H1 (cell line): ENCODE data around the gene POLR2I. TPM values are rescaled to one million over a fixed set of nuclear protein-coding genes. Genes with fewer than 3 reads are reported as not detected.

Experiments
- CTCF ChIA-PET: fragments of 300-600 bp; sonication (Branson Sonifier 250); formaldehyde crosslinking; loops from one replicate; lab custom pipeline; 2021; ENCODE audit not compliant: partially characterized antibody; lab: Charles Lee
- POLR2A ChIA-PET: fragments of 300-600 bp; sonication (Branson Sonifier 250); formaldehyde crosslinking; loops from one replicate; lab custom pipeline; 2021; ENCODE audit warnings: inconsistent platforms; ENCODE audit not compliant: partially characterized antibody; lab: Charles Lee
- DNase-seq, 2 experiments: peaks; one replicate each; pipeline versions ENCODE4 v3.0.0 to v3.0.0-alpha.2; 2010 to 2022; ENCODE audit warnings: low spot score in 2 of 2, low read depth in 1 of 2, mixed read lengths in 1 of 2
- FAIRE-seq: peaks from 2 replicates; lab custom pipeline; 2011; peaks lifted over from hg19 to GRCh38; lab: Jason Lieb, UNC
- H2AFZ ChIP-seq: 2 replicates; pipeline ENCODE4 v1.8.1; 2012; ENCODE audit warnings: low read length, inconsistent platforms
- H2AK5ac ChIP-seq: 2 replicates; pipeline ENCODE4 v1.6.1; 2013; ENCODE audit warnings: low read depth, low read length
- H2BK120ac ChIP-seq: replicated peaks from 2 replicates; pipeline ENCODE3; 2013; ENCODE audit warnings: low read depth, low read length, inconsistent platforms
- H2BK12ac ChIP-seq: 2 replicates; pipeline ENCODE4 v1.6.1; 2013; ENCODE audit warnings: low read depth, low read length
- H2BK15ac ChIP-seq: 2 replicates; pipeline ENCODE4 v1.6.1; 2013; ENCODE audit warnings: low read length
- H2BK20ac ChIP-seq: 2 replicates; pipeline ENCODE4 v1.6.1; 2013; ENCODE audit warnings: low read length
- H2BK5ac ChIP-seq: 2 replicates; pipeline ENCODE4 v1.6.1; 2013; ENCODE audit warnings: low read depth, low read length
- H3K14ac ChIP-seq: 2 replicates; pipeline ENCODE4 v1.6.1; 2013; ENCODE audit warnings: inconsistent platforms; ENCODE audit not compliant: insufficient read length
- H3K18ac ChIP-seq: 2 replicates; pipeline ENCODE4 v1.6.1; 2013; ENCODE audit warnings: low read length; ENCODE audit errors: extremely low read depth
- H3K23ac ChIP-seq: 2 replicates; pipeline ENCODE4 v1.6.1; 2013; ENCODE audit warnings: inconsistent platforms; ENCODE audit not compliant: insufficient read length
- H3K23me2 ChIP-seq: 2 replicates; pipeline ENCODE4 v1.6.1; 2013; ENCODE audit warnings: low read depth, low read length
- H3K27ac ChIP-seq: 2 replicates; pipeline ENCODE4 v1.6.1; 2011; ENCODE audit warnings: low read depth, low read length, inconsistent platforms
- H3K27me3 ChIP-seq, 4 experiments: replicated peaks in 1 of 4; 1 replicate in 1 of 4; 2 replicates in 3 of 4; pipeline versions ENCODE4 v1.6.1 to v1.8.1; 2011 to 2013; ENCODE audit warnings: low read length in 3 of 4, mild to moderate bottlenecking in 3 of 4, inconsistent platforms in 2 of 4, mixed read lengths in 2 of 4, moderate library complexity in 1 of 4; ENCODE audit not compliant: control insufficient read depth in 3 of 4, insufficient read depth in 3 of 4; ENCODE audit errors: extremely low read depth in 1 of 4
- H3K36me3 ChIP-seq, 4 experiments: 2 replicates each; pipeline versions ENCODE4 v1.6.1 to v1.8.1; 2011 to 2013; ENCODE audit warnings: mild to moderate bottlenecking in 4 of 4, low read length in 3 of 4, moderate library complexity in 2 of 4, control low read depth in 1 of 4, inconsistent platforms in 1 of 4; ENCODE audit not compliant: insufficient read depth in 4 of 4, control insufficient read depth in 2 of 4
- H3K4ac ChIP-seq: replicated peaks from 2 replicates; pipeline ENCODE3; 2013; ENCODE audit warnings: low read length, low read depth, mixed read lengths, inconsistent platforms; ENCODE audit not compliant: insufficient read length
- H3K4me1 ChIP-seq, 4 experiments: replicated peaks in 1 of 4; 1 replicate in 1 of 4; 2 replicates in 3 of 4; pipeline versions ENCODE4 v1.6.1 to v1.8.1; 2011 to 2013; ENCODE audit warnings: low read length in 3 of 4, inconsistent platforms in 2 of 4, mixed read lengths in 1 of 4; ENCODE audit not compliant: insufficient read depth in 4 of 4, control insufficient read depth in 3 of 4
- H3K4me2 ChIP-seq, 2 experiments: 2 replicates each; pipeline versions ENCODE4 v1.6.1 to v1.8.1; 2011 to 2013; ENCODE audit warnings: low read depth in 2 of 2, low read length in 2 of 2, control low read depth in 1 of 2, inconsistent platforms in 1 of 2, mild to moderate bottlenecking in 1 of 2; ENCODE audit not compliant: insufficient read depth in 1 of 2
- H3K4me3 ChIP-seq, 4 experiments: fragments of 200-600, 300-600 bp in 1 of 4; sonication (generic), shearing (Covaris generic), sonication (Bioruptor Twin) in 1 of 4; 2 replicates each; pipeline versions ENCODE4 v1.5.1 to v1.8.1; 2011 to 2016; ENCODE audit warnings: low read length in 4 of 4, low read depth in 3 of 4, control low read depth in 2 of 4, inconsistent platforms in 2 of 4, mild to moderate bottlenecking in 2 of 4, mixed read lengths in 1 of 4, moderate library complexity in 1 of 4; ENCODE audit not compliant: insufficient read depth in 2 of 4; ENCODE audit errors: extremely low read depth in 1 of 4
- H3K56ac ChIP-seq: replicated peaks from 2 replicates; pipeline ENCODE3; 2013; ENCODE audit warnings: low read depth, mild to moderate bottlenecking, mixed read lengths, low read length, inconsistent platforms; ENCODE audit not compliant: insufficient read length
- H3K79me1 ChIP-seq: 2 replicates; pipeline ENCODE4 v1.6.1; 2013; ENCODE audit warnings: low read depth, low read length, control low read depth
- H3K79me2 ChIP-seq, 2 experiments: 2 replicates each; pipeline versions ENCODE4 v1.6.1 to v1.8.1; 2012 to 2013; ENCODE audit warnings: low read length in 2 of 2, mild to moderate bottlenecking in 2 of 2, inconsistent platforms in 1 of 2; ENCODE audit not compliant: insufficient read depth in 2 of 2, control insufficient read depth in 1 of 2
- H3K9ac ChIP-seq, 4 experiments: replicated peaks in 1 of 4; 1 replicate in 1 of 4; 2 replicates in 3 of 4; pipeline versions ENCODE4 v1.6.1 to v1.8.1; 2011 to 2013; ENCODE audit warnings: low read depth in 3 of 4, low read length in 3 of 4, control low read depth in 2 of 4, mild to moderate bottlenecking in 2 of 4, moderate library complexity in 2 of 4, inconsistent platforms in 1 of 4; ENCODE audit errors: extremely low read depth in 1 of 4
- H3K9me3 ChIP-seq, 2 experiments: 2 replicates each; pipeline versions ENCODE4 v1.6.1 to v1.8.1; 2012 to 2013; ENCODE audit warnings: mild to moderate bottlenecking in 2 of 2, moderate library complexity in 2 of 2, control low read depth in 1 of 2, inconsistent platforms in 1 of 2, low read depth in 1 of 2, low read length in 1 of 2, mixed read lengths in 1 of 2; ENCODE audit not compliant: insufficient read depth in 2 of 2
- H4K20me1 ChIP-seq, 2 experiments: replicated peaks in 1 of 2; 2 replicates each; pipeline versions ENCODE3 to v1.8.1; 2011 to 2013; ENCODE audit warnings: inconsistent platforms in 2 of 2, low read length in 2 of 2, mild to moderate bottlenecking in 1 of 2; ENCODE audit not compliant: insufficient read depth in 2 of 2, control insufficient read depth in 1 of 2
- H4K5ac ChIP-seq: 2 replicates; pipeline ENCODE4 v1.6.1; 2013; ENCODE audit warnings: low read length, low read depth, mixed read lengths, inconsistent platforms; ENCODE audit not compliant: insufficient read length
- H4K8ac ChIP-seq: 2 replicates; pipeline ENCODE4 v1.8.0; 2013; ENCODE audit warnings: mild to moderate bottlenecking, moderate library complexity, low read length, inconsistent platforms; ENCODE audit not compliant: insufficient read depth; ENCODE audit errors: extremely low read depth
- H4K91ac ChIP-seq: replicated peaks from 2 replicates; pipeline ENCODE3; 2013; ENCODE audit warnings: low read length, mixed read lengths, inconsistent platforms; ENCODE audit not compliant: insufficient read length
- BRCA1 ChIP-seq: IDR thresholded peaks from 2 replicates; pipeline ENCODE4 v1.6.1; 2012; ENCODE audit warnings: low read depth, low read length, improper control_type of control experiment
- CHD1 ChIP-seq: IDR thresholded peaks from 2 replicates; pipeline ENCODE4 v1.6.1; 2012; ENCODE audit warnings: low read depth, low read length, improper control_type of control experiment
- CREB1 ChIP-seq: IDR thresholded peaks from 2 replicates; pipeline ENCODE4 v1.6.1; 2012; ENCODE audit warnings: inconsistent platforms
- EP300 ChIP-seq, 2 experiments: IDR thresholded peaks; 1 replicate in 1 of 2; 2 replicates in 1 of 2; pipeline ENCODE4 v1.6.1; 2011 to 2012; ENCODE audit warnings: low read depth in 2 of 2, low read length in 2 of 2, mild to moderate bottlenecking in 2 of 2, borderline replicate concordance in 1 of 2, inconsistent platforms in 1 of 2, moderate library complexity in 1 of 2
- HDAC2 ChIP-seq, 2 experiments: fragments of 300-600 bp in 1 of 2; sonication (generic) in 1 of 2; IDR thresholded peaks; 2 replicates each; pipeline ENCODE4 v1.6.1; 2011 to 2012; ENCODE audit warnings: low read depth in 2 of 2, low read length in 2 of 2, mild to moderate bottlenecking in 2 of 2, moderate library complexity in 2 of 2, borderline replicate concordance in 1 of 2, inconsistent platforms in 1 of 2
- PHF8 ChIP-seq: fragments of 200-600 bp; sonication (generic); conservative IDR thresholded peaks from 2 replicates; pipeline ENCODE4 v1.7.1; 2012; ENCODE audit warnings: low read depth, mild to moderate bottlenecking, inconsistent platforms, low read length, moderate library complexity
- RAD21 ChIP-seq, 2 experiments: IDR thresholded peaks in 1 of 2; conservative IDR thresholded peaks in 1 of 2; 2 replicates each; pipeline ENCODE4 v1.6.1; 2011; ENCODE audit warnings: low read depth in 2 of 2, low read length in 2 of 2, improper control_type of control experiment in 1 of 2, inconsistent platforms in 1 of 2, mild to moderate bottlenecking in 1 of 2, moderate library complexity in 1 of 2
- RXRA ChIP-seq: IDR thresholded peaks from 2 replicates; pipeline ENCODE4 v1.6.1; 2011; ENCODE audit warnings: low read depth, mild to moderate bottlenecking, low read length, moderate library complexity; ENCODE audit not compliant: insufficient read depth
- SIN3A ChIP-seq, 2 experiments: IDR thresholded peaks in 1 of 2; conservative IDR thresholded peaks in 1 of 2; 2 replicates each; pipeline ENCODE4 v1.6.1; 2011 to 2012; ENCODE audit warnings: low read length in 2 of 2, improper control_type of control experiment in 1 of 2, low read depth in 1 of 2, mild to moderate bottlenecking in 1 of 2
- SRF ChIP-seq: IDR thresholded peaks from 2 replicates; pipeline ENCODE4 v1.6.1; 2011; ENCODE audit warnings: mild to moderate bottlenecking, low read depth, low read length, moderate library complexity
- SUZ12 ChIP-seq: fragments of 200-600 bp; sonication (generic); IDR thresholded peaks from 2 replicates; pipeline ENCODE4 v1.6.1; 2012; ENCODE audit warnings: mild to moderate bottlenecking, inconsistent platforms, low read length, moderate library complexity, mixed read lengths
- TAF1 ChIP-seq: IDR thresholded peaks from 2 replicates; pipeline ENCODE4 v1.6.1; 2011; ENCODE audit warnings: mild to moderate bottlenecking, low read depth, low read length
- TCF12 ChIP-seq: IDR thresholded peaks from 2 replicates; pipeline ENCODE4 v1.6.1; 2011; ENCODE audit warnings: low read depth, mild to moderate bottlenecking, low read length
- WGBS, 2 experiments: shearing (Covaris generic) in 1 of 2; methylation state at CpG; one replicate each; pipeline versions ENCODE4 v1.1.6 to v1.1.7; 2013 to 2015; ENCODE audit warnings: low lambda C conversion rate in 2 of 2, mixed read lengths in 2 of 2, inconsistent platforms in 1 of 2, low coverage in 1 of 2, missing lambda C conversion rate in 1 of 2; ENCODE audit not compliant: insufficient replicate concordance in 2 of 2, insufficient coverage in 1 of 2, insufficient read length in 1 of 2; ENCODE audit errors: extremely low coverage in 1 of 2, missing lambda C conversion rate in 1 of 2; 5-methylcytosine and 5-hydroxymethylcytosine counted together
- polyA plus RNA-seq, 7 experiments: library from polyadenylated mRNA; depleted of rRNA in 3 of 7; stranded (reverse) in 5 of 7; unstranded in 2 of 7; fragments of >200 nt in 5 of 7; fragments of 200-250 nt in 2 of 7; gene quantifications; 1 replicate in 5 of 7; 2 replicates in 1 of 7; 4 replicates in 1 of 7; pipeline versions ENCODE4 v1.2.1 to v1.2.3, GENCODE V29; 2011 to 2013; ENCODE audit warnings: missing spikeins in 2 of 7, mixed read lengths in 2 of 7
- total RNA-seq: library from RNA; stranded (reverse); fragmentation: NEBNext Ultra II Directional; extraction: Animal tissue kit (Norgen Biotek cat#: 25700); gene quantifications from 2 replicates; pipeline ENCODE4 v1.2.1, GENCODE V29; 2021

The POLR2I gene
- total and polyA plus RNA-seq, 2 of the 8 experiments (the other 6 are each of a cell fraction or from before 2014, with no cell fraction given): 143 to 150 TPM

DNA sequence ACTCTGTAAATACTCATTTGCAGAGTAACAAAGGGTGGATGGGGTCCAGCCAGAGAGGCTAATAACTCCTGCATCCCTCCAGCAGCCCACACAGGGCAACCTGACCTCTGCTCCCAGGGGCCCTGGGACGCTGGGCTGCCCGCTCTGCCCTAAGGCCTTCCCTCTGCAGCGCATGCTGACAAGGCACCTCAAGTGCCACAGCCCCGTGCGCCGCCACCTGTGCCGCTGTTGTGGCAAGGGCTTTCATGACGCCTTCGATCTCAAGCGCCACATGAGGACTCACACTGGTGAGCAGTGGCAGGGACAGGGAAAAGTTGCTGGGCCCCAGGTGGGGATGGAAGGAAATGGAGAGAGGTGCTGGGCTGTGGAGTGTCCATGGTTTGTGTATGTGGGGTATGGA, 2.0 kb downstream of the POLR2I start:
- DNase-seq (no peak), FAIRE-seq (no peak)
- H3K23ac ChIP-seq: no peak overlapping the region
- no peak overlapping the region for H2BK15ac ChIP-seq
- no peak overlapping the region for H3K4ac ChIP-seq
- H2BK120ac ChIP-seq: no peak overlapping the region
- peaks cover 0 to 9% of the 10 kb centered on the region in 2 experiments; a peak in 1 of 4 replicates for H3K79me2 ChIP-seq
- H4K8ac ChIP-seq: no peak overlapping the region
- H3K9me3 ChIP-seq: no peaks in the 10 kb centered on the region
- H2BK5ac ChIP-seq: no peak overlapping the region
- no peak overlapping the region for H3K14ac ChIP-seq
- no peak overlapping the region for H3K27ac ChIP-seq
- H2AK5ac ChIP-seq: no peak overlapping the region
- H3K23me2 ChIP-seq: peaks cover 10% of the 10 kb centered on the region
- no peak overlapping the region for H2BK12ac ChIP-seq
- peaks cover 8 to 24% (median 21%) of the 10 kb centered on the region in 4 experiments for H3K4me1 ChIP-seq
- no peak overlapping the region for H4K5ac ChIP-seq
- WGBS, 2 experiments: 93% methylated on average over 10 of the region's 10 CpGs; no CpG with 5 or more reads in 1 of the 2 experiments
- H3K9ac ChIP-seq: peak overlapping the region in 1 of 4 experiments; percentile 34; a peak in 2 of 7 replicates
- H3K18ac ChIP-seq: no peak overlapping the region
- H3K4me2 ChIP-seq: no peak overlapping the region; a peak in 1 of 4 replicates
- POLR2A ChIA-PET: interaction anchor here (2.9 kb wide), 1 partner anchor 9 kb away, joined by 18 read pairs; no protein-coding TSS in a partner anchor
- CTCF ChIA-PET: interaction anchor here (1.0 kb wide), 1 partner anchor 21 kb away, joined by 3 read pairs; no protein-coding TSS in a partner anchor
- peaks cover 0 to 4% of the 10 kb centered on the region in 2 experiments for H4K20me1 ChIP-seq
- H2AFZ ChIP-seq: no peak overlapping the region
- peaks cover 11% of the 10 kb centered on the region for H3K79me1 ChIP-seq
- no peak overlapping the region for H3K4me3 ChIP-seq
- no peaks in the 10 kb centered on the region for H3K27me3 ChIP-seq
- peaks cover 2 to 12% (median 5%) of the 10 kb centered on the region in 4 experiments; a peak in 5 of 8 replicates for H3K36me3 ChIP-seq
- no peak overlapping the region for H2BK20ac ChIP-seq
- no peak overlapping the region for H3K56ac ChIP-seq
- no peak overlapping the region for H4K91ac ChIP-seq
- no peak for TF ChIP-seq HDAC2 (IDR thresholded peaks at IDR 0.05; ENCODE audit: borderline replicate concordance in 1 of 2, low read depth in 2 of 2, low read length in 2 of 2)
- no peak for TF ChIP-seq EP300 (IDR thresholded peaks at IDR 0.05; ENCODE audit: borderline replicate concordance in 1 of 2, low read depth in 2 of 2, low read length in 2 of 2)
- no peak for TF ChIP-seq SUZ12
- TF ChIP-seq SRF: no peak
- TF ChIP-seq TCF12: no peak
- no peak for TF ChIP-seq RAD21 (IDR thresholded peaks at IDR 0.05 in 1 of 2, conservative IDR thresholded peaks at IDR 0.05 in 1 of 2; ENCODE audit: low read depth in 2 of 2, low read length in 2 of 2)
- TF ChIP-seq RXRA: no peak
- no peak for TF ChIP-seq PHF8
- no peak for TF ChIP-seq SIN3A (conservative IDR thresholded peaks at IDR 0.05 in 1 of 2, IDR thresholded peaks at IDR 0.05 in 1 of 2; ENCODE audit: low read depth in 1 of 2, low read length in 2 of 2)
- TF ChIP-seq CREB1: no peak
- no peak for TF ChIP-seq CHD1
- TF ChIP-seq BRCA1: no peak
- no peak for TF ChIP-seq TAF1
